NCI-H1436 (cell line): ENCODE results near the gene SCN5A.

Source experiments
- DNase-seq: peaks from one replicate; lab custom pipeline; 2025; lab: John Stamatoyannopoulos, UW

The SCN5A gene

GRCh38 chr3:38623539-38623938 is 25.9 kb downstream of the SCN5A start:
- DNase-seq = no peak

GRCh38 chr3:38622336-38622735 is 27.2 kb downstream of the SCN5A start:
- DNase-seq = no peak

- no peak for DNase-seq
Observed at GRCh38 chr3:38620236-38620635, 29.3 kb downstream of the SCN5A start.

- DNase-seq = no peak
Observed at GRCh38 chr3:38618343-38618742, 31.1 kb downstream of the SCN5A start.

- no peak for DNase-seq
Observed at GRCh38 chr3:38617586-38617985, 31.9 kb downstream of the SCN5A start.

- DNase-seq = no peak
Observed at GRCh38 chr3:38617137-38617536, 32.4 kb downstream of the SCN5A start.

GRCh38 chr3:38616658-38617057 is 32.8 kb downstream of the SCN5A start:
- no peak for DNase-seq

- DNase-seq = no peak
Observed at GRCh38 chr3:38616111-38616510, 33.4 kb downstream of the SCN5A start.

GRCh38 chr3:38614651-38615352 is 34.7 kb downstream of the SCN5A start:
- no peak for DNase-seq

- no peak for DNase-seq
Observed at GRCh38 chr3:38614091-38614490, 35.4 kb downstream of the SCN5A start.

- DNase-seq = no peak
Observed at GRCh38 chr3:38613426-38613825, 36.1 kb downstream of the SCN5A start.

- DNase-seq = no peak
Observed at GRCh38 chr3:38611866-38612265, 37.6 kb downstream of the SCN5A start.

- DNase-seq = no peak
Observed at GRCh38 chr3:38610934-38611333, 38.6 kb downstream of the SCN5A start.

- no peak for DNase-seq
Observed at GRCh38 chr3:38610436-38610835, 39.1 kb downstream of the SCN5A start.

GRCh38 chr3:38609386-38610111 is 39.9 kb downstream of the SCN5A start:
- no peak for DNase-seq

- no peak for DNase-seq
Observed at GRCh38 chr3:38608961-38609360, 40.5 kb downstream of the SCN5A start.

- no peak for DNase-seq
Observed at GRCh38 chr3:38608086-38608775, 41.3 kb downstream of the SCN5A start.

GRCh38 chr3:38606561-38606960 is 42.9 kb downstream of the SCN5A start:
- no peak for DNase-seq

GRCh38 chr3:38605981-38606380 is 43.5 kb downstream of the SCN5A start:
- DNase-seq = no peak

- no peak for DNase-seq
Observed at GRCh38 chr3:38604246-38604645, 45.2 kb downstream of the SCN5A start.

GRCh38 chr3:38603731-38604131 is 45.8 kb downstream of the SCN5A start:
- DNase-seq = no peak

- DNase-seq = no peak
Observed at GRCh38 chr3:38602576-38603250, 46.8 kb downstream of the SCN5A start.
